ENCODE data around the gene AUP1. TPM values are rescaled to one million over a fixed set of nuclear protein-coding genes. Genes with fewer than 3 reads are reported as not detected.
"Not testable (repeated sequence)": the region's sequence is repeated elsewhere in the genome, so short reads cannot be mapped to it uniquely, and the experiment has no call there.

AUP1 gene
- total RNA-seq, 4 donors from 2014 or later = 94.0 to 116 (median 112) TPM

GRCh38 chr2:74567881-74568280 lies 38.4 kb upstream of the AUP1 start:
- TF ChIP-seq CTCF (IDR thresholded peaks at IDR 0.05) (no peak), POLR2A (IDR thresholded peaks at IDR 0.05) (no peak)
- DNase-seq (ENCODE audit: low spot score in 2 of 2) = no peak
- H3K4me3 ChIP-seq (ENCODE audit: low read depth, poor library complexity, severe bottlenecking) = no peak overlapping the region
- WGBS, 2 donors = 56 to 60% methylated on average over 5 of the region's 5 CpGs
- intact Hi-C loops (cut with DNase I; ENCODE audit: low total_unique reads) = no loop called here

GRCh38 chr2:74566754-74567085 lies 37.2 kb upstream of the AUP1 start:
- TF ChIP-seq CTCF (IDR thresholded peaks at IDR 0.05) (no peak), POLR2A (IDR thresholded peaks at IDR 0.05) (no peak)
- no peak for DNase-seq (ENCODE audit: low spot score in 2 of 2)
- no peak overlapping the region for H3K4me3 ChIP-seq (ENCODE audit: low read depth, poor library complexity, severe bottlenecking)
- intact Hi-C loops (cut with DNase I; ENCODE audit: low total_unique reads) = no loop called here

GRCh38 chr2:74566076-74566753 lies 36.7 kb upstream of the AUP1 start:
- TF ChIP-seq CTCF (IDR thresholded peaks at IDR 0.05) = no peak
- TF ChIP-seq POLR2A (IDR thresholded peaks at IDR 0.05) = no peak
- peak in 1 of 2 donors; percentile 29 for DNase-seq (ENCODE audit: low spot score in 2 of 2)
- no peak overlapping the region for H3K4me3 ChIP-seq (ENCODE audit: low read depth, poor library complexity, severe bottlenecking)
- 76 to 80% methylated on average over 7 of the region's 7 CpGs for WGBS, 2 donors
- intact Hi-C loops (cut with DNase I; ENCODE audit: low total_unique reads) = no loop called here

- peak in 1 of 2 donors; percentile 21 for DNase-seq (ENCODE audit: low spot score in 2 of 2)
- 73 to 79% methylated on average over 5 of the region's 5 CpGs for WGBS, 2 donors
- TF ChIP-seq POLR2A (IDR thresholded peaks at IDR 0.05) (no peak), CTCF (IDR thresholded peaks at IDR 0.05) (no peak)
- intact Hi-C loops (cut with DNase I; ENCODE audit: low total_unique reads) = no loop called here
- no peak overlapping the region for H3K4me3 ChIP-seq (ENCODE audit: low read depth, poor library complexity, severe bottlenecking)
Measured at GRCh38 chr2:74564222-74564621, 34.7 kb upstream of the AUP1 start.

GRCh38 chr2:74562126-74562775 lies 32.7 kb upstream of the AUP1 start:
- no peak overlapping the region for H3K4me3 ChIP-seq (ENCODE audit: low read depth, poor library complexity, severe bottlenecking)
- intact Hi-C loops (cut with DNase I; ENCODE audit: low total_unique reads) = no loop called here
- no peak for TF ChIP-seq CTCF (IDR thresholded peaks at IDR 0.05)
- no peak for TF ChIP-seq POLR2A (IDR thresholded peaks at IDR 0.05)
- WGBS, 2 donors = 86 to 87% methylated on average over 7 of the region's 7 CpGs
- peak in 1 of 2 donors; percentile 80 for DNase-seq (ENCODE audit: low spot score in 2 of 2)

GRCh38 chr2:74561022-74561421 lies 31.5 kb upstream of the AUP1 start:
- intact Hi-C loops (cut with DNase I; ENCODE audit: low total_unique reads); H3K4me3 ChIP-seq (ENCODE audit: low read depth, poor library complexity, severe bottlenecking); DNase-seq (ENCODE audit: low spot score in 2 of 2): not testable (repeated sequence)
- WGBS, 2 donors = 81 to 96% methylated on average over 1 of the region's 1 CpG

All from lower leg skin (tissue), 4 donors.